GM18526 (cell line): ENCODE data around the gene TAT.

ENCODE experiments used
- POLR2A ChIP-seq: IDR thresholded peaks from 3 replicates; pipeline ENCODE4 v1.6.1; 2011; ENCODE audit not compliant: insufficient read length; ENCODE audit errors: extremely low read depth

TAT gene

DNA sequence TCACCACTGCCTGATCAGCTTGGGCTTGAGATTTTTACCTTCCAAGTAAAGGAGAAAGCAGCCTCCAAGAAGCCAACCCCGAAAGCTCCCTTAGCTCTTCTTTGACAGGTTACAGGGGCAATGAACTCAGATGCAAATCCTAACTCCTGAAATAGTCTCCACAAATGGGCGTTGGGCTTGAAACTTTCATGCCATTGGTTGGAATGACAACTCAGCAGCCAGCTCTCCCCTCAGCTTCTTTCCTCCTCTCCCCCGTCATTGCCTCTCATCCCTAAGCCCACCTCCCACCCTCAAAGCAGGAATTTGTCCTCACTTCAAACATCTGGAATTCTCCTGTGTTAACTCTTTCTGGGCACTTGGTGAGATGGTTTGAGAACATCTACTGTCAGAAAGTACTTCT lies at the start of gene TAT:
Gene TAT, minus strand, starts transcription at position 122 of the 400 bp plus-strand sequence. CDS start 677 bp downstream, outside the sequence.
- no peak for TF ChIP-seq POLR2A

DNA sequence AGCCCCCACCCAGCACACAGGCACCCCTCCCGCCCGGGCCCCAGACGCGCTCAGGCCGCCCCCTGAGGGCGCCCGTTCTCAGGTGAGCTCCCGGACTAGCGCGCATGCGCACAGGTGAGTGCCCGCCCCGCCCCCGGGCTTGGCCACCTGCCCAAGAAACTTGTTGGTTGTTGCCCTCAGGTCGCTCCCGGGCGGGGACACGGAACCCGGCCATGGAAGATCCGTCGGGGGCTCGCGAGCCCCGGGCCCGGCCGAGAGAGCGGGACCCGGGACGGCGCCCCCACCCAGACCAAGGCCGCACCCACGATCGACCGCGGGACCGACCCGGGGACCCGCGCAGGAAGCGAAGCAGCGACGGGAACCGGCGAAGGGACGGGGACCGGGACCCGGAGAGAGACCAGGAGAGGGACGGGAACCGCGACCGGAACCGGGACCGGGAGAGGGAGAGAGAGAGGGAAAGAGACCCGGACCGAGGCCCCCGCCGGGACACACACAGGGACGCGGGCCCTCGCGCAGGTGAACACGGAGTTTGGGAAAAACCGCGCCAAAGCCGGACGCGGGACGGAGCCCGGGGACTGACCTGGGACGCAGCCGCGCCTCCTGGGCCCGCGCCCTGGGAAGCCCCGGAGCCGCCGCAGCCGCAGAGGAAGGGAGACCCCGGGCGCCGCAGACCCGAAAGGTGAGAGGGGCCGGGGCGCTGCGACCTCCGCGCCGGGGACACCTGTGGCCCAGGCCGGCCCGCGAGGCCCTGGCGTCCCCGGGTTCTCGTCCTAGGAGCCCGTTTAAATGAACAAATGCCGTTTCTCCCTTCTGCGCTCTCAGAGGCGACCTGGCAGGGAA lies 49.3 kb upstream of the TAT start, which contains the start of gene MARVELD3:
Gene MARVELD3, plus strand, starts transcription at position 167 of the 840 bp plus-strand sequence. Its CDS starts 46 bp downstream, at position 213.
- TF ChIP-seq POLR2A: no peak

DNA sequence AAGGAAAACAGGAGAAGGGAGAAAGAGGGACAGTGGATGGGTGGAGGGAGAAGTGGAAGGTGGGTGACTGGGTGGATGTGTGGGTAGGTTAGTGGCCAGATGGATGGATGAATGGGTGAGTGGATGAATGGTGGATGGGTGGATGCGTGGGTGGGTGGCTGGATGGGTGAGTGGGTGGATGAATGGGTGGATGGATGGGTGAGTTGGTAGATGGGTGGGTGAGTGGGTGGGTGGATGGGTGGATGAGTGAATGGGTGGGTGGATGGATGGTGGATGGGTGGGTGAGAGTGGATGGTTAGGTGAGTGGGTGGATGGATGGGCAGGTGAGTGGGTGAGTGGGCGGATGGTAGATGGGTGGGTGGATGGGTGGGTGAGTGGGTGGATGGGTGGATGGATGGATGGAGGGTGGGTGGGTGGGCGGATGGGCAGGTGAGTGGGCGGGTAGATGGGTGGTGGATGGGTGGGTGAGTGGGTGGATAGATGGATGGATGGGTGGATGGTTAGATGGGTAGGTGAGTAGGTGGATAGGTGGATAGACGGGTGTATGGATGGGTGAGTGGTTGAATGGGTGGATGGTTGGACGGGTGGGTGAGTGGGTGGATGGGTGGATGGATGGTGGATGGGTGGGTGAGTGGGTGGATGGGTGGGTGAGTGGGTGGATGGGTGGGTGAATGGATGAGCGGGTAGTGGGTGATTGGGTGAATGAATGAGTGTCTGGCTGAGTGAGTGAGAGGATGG lies 48.4 kb upstream of the TAT start:
- TF ChIP-seq POLR2A: no peak

DNA sequence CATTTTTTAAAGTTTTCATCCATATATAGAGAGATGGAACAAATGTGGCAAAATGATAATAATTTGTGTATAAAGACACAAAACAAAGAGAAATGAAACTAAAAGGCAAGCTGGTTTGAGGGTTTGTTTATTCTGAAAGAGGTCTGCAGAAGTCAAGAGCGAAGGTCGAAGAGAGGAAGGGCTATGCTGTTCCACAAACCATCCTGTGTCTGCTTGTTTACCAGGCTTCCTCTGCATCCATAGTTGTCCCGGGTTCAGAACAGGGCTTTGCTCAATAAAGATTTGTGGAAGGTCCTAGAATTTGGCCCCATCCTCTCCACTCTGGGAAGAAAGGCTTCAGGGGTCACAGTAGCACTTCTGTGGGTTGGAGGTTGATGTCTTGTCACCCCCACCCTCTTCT lies 46.7 kb upstream of the TAT start:
- TF ChIP-seq POLR2A: no peak

DNA sequence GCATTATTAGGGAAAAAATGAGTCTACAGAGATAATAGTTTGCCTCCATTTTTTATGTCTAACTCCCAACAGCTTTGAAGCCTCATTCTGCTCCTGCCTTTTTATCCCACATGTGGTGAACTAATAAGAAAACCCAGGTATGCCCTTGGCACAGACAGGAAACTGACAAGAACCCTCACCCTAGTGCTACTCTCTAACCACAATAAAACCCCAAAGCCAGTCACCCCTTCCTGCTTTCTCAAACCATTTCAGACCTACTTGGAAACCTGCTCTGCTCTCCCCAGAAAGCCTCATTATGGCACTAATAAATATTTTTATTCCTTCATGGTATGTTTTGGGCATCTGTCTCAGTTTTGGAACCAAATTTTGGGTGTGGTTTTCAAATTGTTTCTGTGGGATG lies 45.2 kb upstream of the TAT start:
- no peak for TF ChIP-seq POLR2A

DNA sequence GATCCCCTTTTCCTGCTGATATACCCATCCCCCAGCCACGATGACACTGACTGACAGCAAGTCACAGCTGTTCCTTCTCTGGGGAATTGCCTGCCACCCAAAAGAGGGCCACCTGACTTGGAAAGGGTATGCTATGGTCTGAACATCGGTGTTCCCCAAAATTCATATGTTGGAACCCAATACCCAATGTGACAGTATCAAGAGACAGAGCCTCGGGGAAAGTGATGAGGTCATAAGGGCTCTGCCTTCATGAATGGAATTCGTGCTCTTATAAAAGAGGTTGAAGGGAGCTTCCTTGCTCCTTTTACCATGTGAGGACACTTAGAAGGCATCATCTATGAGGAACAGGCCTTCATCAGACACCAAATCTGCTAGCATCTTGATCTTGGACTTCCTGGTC lies 41.5 kb upstream of the TAT start:
- no peak for TF ChIP-seq POLR2A

DNA sequence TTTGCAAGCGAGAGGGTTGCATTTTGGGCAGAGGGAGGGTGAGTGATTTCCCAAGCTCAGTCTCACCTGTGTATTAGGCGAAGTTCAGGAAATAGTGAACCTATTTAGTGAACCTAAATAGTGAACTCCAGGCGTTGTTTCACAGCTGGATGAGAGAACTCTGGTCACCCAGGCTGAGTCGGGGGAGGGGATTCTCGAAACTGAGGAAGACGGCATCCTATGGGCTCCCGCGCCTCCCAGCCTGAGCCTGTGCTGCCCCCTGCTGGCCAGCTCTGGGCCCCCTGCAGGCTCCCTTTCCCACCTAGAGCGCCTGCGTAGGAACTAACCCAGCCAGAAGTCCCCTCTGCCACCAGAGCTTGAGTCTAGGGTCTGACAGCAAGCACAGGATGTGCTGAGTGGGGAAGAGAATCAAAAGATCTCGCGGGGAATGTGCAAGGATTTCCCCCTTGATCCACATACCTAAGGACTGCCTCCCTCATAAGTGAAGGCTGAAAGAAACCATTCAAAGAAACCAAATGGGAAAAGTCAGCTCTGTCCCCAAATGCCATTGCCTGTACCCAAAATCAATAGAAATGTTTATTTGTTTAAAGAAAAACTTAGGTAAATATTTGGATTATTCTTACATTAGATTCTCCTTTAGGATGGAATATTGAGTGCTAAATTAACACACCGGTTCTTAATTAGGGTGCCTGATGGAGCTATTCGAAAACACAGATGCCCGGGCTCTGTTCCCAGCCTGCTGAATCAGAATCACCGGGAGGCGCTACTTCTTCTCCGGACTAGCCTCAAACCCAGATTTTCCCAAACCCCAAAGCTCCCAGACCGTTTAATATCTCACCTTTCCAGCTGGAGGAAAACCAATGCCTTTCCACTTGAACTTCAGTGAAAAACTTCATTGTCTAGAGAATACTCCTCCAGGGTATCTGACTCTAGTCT lies 34.3 kb upstream of the TAT start:
- TF ChIP-seq POLR2A: no peak

DNA sequence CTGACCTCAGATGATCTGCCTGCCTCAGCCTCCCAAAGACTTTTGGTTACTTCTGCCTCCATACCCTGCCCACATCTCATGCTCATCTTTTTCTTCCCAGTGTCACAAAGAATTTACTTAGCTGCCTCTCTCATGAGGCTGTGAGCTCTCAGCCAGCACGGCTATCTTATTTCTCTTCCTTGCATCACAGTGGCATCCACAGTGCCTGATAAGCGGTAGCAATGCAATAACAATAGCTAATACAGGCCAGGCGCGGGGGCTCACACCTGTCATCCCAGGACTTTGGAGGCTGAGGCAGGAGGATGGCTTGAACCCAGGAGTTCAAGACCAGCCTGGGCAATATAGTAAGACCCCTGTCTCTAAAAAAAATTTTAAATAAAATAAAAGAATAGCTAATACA lies 33.6 kb upstream of the TAT start:
- TF ChIP-seq POLR2A: no peak

DNA sequence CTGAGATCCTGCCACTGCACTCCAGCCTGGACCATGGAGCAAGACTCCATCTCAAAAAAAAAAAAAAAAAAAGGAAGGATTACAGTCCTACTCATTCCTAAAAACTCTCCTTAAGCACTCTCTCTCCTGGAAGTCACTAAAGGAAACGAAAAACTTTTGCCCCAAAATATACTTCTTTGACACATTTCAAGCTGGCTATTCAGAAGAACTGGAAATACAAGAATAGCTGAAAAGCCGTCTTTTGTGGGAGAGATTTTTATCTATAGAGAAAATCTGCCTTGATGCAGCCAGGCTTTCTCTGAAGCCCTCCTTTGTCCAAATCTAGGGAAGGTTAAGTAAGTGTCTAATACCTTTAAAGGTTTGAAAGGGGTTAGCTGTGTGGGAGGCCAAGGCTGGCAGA lies 32.2 kb upstream of the TAT start:
- TF ChIP-seq POLR2A: no peak

DNA sequence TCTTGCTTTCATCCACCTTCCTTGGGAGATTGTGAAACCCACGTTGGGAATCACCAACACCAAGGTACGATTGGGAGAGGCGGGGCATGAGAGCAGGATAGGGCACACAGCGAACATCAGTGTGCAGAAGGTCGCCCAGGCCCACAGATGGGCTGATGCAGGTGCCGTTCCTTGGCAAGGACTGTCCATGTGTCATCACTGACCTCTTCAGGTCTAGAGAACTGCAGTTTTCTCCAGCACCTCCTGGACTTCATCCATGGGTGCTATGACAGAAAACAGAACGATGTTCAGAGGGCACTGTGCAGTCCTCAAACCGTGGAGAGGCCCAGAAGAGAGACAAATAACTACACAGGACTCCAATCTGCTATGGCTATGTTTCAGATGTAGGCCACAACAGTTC lies 23.9 kb upstream of the TAT start:
- no peak for TF ChIP-seq POLR2A

DNA sequence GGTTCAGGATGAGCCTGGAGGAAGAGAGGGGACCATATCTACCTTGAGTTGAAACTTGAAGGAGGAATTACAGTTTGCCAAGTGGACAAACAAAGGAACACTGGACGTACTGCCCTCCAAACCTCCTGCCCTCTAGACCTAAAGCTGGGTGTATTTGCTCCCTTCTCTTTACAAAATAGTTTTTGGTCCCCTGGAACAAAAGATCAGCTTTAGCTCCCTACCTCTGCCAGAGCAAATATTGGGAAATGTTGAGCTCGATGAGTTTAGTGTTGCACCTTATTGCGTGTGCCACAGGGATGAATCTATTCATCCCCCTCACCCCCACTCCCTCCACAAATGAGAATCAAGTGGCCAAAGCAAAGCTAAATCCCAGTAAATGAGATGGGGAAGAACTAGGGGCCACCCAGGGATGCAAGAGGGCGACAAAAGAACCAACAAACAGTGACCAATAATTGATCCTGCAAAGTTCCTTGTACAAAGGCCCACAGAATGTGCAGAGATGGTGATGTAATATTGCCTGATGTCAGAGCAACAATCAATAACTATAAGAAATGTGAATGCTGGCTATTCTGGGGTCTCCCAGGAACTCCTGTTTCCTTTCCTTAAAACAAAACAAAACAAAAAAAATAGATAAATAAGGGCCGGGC lies 17.2 kb upstream of the TAT start:
- TF ChIP-seq POLR2A: no peak

DNA sequence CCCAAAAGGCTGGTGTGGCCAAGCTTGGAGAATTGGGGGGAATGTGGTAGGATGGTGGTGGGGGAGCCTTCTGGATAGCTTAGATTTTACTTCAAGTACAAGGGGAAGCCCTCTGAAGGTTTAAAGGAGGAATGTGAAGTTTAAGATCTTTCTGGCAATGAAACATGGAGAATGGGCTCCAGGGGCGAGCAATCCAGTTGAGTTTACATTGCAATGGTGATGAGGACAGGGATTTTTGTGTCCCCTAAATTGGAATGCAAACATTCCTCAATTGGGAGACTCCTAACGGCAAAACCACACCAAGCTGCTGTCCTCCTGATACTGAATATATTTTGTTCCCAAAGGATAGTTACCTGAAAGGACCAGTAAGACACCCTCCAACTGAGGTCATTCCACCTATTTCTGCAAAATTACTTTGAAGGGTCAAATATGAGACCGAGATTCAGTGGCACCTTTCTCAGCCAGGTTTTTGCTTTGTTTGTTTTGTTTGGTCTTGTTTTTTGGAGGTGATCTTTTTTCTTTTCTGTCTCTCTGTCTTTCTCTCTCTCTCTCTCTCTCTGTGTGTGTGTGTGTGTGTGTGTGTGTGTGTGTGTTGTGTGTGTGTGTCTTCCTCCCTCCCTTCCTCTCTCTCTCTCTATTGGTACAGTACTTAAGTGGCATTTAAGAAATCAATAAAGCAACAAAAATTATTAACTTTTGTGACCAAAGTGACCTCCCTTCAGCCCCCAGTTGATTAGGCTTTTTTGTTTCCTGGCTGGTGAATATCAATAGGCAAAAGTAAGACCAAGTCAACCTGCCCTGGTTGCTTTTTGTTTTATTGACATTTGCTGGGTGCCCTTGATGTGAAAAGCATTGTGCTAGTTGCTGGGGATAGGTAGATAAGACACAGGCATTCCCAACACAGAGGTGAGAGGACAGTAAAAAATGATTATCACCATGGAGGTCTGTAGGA lies 16.4 kb upstream of the TAT start:
- TF ChIP-seq POLR2A: no peak

DNA sequence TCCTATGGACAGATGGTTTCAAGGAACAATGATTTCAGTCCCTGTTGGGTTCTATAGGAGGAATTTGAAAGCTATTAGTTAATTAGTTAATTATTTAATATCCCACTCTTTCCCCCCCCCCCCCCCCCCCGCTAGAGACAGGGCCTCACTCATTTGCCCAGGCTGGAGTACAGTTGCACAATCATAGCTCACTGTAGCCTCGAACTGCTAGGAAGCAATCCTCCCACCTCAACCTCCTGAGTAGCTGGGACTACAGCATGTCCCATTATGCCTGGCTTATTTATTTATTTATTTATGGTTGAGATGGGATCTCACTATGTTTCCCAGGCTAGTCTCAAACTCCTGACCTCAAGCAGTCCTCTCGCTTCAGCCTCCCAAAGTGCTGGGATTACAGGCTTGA lies 15.0 kb upstream of the TAT start:
- TF ChIP-seq POLR2A: no peak

DNA sequence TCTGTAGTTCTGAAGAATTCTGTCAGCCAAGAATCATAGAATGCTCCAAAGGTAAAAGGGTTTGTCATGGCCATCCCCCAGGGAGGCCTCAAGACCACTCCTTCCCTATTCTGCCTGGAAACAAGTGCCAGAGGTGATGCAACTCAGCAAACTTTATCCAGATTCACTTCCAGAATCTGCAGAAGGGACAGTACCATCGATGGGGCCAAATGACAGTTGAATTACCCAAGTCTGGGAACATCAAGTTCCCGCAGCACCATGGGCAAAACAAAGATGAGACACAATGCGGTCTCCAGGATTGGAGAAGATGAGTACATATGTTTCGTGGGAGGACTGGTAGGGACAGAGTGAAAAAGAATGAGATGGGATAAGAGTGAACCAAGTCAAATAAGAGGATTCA lies 13.7 kb upstream of the TAT start:
- no peak for TF ChIP-seq POLR2A

DNA sequence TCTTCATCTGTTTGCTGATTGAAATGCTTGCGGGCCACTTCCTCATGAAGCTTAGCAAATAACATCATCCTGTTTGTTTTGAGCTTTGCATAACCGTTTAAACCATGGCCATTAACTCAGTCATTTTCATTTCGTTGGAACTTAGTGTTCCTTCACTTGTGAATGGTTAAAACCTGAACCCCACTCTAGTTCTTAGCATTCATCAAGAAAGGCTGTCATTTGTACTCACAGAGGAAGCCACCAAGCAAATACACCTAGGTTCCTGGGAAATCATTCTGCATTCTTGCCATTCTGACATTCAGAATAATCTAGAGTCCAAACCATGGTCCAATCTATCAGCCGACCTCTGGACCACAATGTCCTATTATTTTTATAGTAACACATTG lies 8.4 kb upstream of the TAT start:
- TF ChIP-seq POLR2A: no peak
